Cerebellar cortex (tissue), 1 donor: ENCODE results near the gene IFNA1.
"Not testable (repeated sequence)": the region's sequence is repeated elsewhere in the genome, so short reads cannot be mapped to it uniquely, and the experiment has no call there.

Experiments used
- DNase-seq: peaks from one replicate; pipeline ENCODE4 v3.0.0-alpha.2; 2015; ENCODE audit warnings: low spot score

Gene IFNA1

GRCh38 chr9:21440139-21440538, at the start of gene IFNA1:
TSS of gene IFNA1 (plus strand) at chr9:21440439. CDS start at chr9:21440508, 69 bp downstream.
- DNase-seq: no peak

GRCh38 chr9:21392270-21392669, 48.0 kb upstream of the IFNA1 start:
- no peak for DNase-seq

GRCh38 chr9:21395778-21396717, 44.2 kb upstream of the IFNA1 start:
- DNase-seq: peak; percentile 68

DNA sequence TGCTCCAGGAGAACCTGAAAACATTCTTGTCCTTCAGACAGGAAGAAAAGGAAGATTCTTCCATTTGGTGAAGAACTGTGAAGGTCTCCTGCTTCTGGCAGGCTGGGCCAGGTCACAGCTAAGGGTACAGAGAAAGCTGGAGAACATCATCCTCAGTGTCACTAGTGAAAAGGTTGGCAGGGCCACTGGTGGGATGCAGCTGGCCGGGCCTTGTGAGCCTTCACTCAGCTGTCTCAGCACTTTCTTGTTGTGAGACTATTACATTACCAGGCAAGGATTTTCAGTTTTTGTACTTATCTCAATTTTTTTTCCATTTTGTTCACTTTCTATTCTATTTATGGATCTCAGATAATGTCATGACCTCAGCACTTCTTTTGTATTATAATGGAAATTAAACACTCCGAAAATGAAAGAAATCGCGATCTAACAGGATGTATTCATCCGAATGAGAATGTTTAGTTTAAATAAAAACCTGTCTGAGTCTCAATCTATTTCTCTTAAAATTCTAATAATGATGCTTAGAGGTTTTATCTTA, 41.2 kb upstream of the IFNA1 start:
- no peak for DNase-seq

- no peak for DNase-seq
These were observed 40.3 kb upstream of the IFNA1 start for GRCh38 chr9:21399956-21400355.

DNA sequence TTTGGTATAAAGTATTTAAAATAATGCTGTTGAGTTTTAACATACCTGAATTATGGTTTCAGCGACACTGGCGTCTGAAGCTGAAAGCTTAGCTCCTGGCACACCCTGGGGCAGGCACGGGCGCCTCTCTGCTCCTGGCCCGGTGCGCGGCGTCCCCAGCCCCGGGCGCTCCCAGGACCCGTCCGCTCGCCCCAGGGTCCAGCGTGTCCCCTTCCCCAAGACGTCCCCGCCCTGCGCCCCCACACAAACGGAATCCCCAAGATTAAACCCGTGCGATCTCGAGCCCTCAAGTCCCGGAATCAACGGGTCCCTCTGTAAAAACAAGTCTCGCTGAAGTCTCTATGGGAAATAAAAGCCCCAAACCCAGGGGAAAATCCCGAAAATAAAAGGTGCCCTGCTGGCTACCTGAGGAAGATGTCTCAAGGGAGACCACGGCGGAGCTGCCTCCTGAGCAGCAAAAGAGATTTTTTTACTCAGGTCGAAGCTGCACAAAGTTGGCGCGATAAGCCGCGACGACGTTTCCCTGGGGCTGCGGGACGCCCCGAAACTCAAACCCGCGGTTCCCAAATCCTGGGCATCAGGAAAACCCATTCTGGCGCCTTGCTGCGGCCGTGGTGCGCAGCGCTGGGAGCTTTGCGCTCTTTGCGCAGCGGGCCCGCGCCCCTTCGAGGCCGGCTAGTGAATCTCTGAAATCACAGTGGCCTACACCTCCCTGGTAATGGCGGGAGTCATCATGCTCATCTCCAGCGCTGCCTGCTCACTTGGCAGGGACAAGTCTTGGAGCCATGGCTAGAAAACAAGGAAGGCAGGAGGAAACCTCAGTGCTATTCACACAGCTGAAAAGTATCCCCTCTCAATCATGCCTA, 37.6 kb upstream of the IFNA1 start:
- DNase-seq: peak; percentile 33

DNA sequence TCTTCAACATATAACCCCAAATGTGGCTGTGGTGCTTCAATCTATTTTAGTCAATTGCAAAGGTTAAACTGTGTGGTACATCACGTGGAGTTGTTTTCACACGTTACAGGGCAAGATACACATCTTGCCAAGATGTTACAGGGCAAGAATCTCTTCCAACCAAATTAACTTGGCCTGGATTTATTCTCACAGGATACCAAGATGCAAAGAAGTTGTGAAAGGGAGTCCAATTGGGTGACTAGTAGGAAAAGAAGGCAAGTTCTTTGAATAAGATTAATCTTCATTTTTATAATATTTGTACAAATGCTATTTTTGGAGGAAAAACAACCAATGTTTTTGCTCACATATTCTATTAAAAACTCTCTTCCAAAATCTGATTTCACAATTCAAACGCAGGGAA, 36.1 kb upstream of the IFNA1 start:
- no peak for DNase-seq

DNA sequence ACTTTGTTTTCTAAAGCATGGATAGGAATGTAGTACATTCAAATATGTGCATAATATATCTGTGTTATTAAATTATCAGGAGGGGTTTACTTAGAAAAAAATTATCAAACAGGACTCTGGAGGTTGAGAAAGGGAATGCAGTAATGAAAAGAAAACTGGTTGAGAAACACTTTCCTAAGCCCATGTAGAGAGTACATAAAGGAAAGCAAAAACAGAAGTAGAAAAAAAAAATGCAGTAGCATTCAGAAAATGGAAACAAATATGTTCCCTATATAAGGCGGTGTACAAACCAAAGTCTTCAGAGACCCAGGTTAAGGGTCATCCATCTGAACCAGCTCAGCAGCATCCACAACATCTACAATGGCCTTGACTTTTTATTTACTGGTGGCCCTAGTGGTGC, 31.4 kb upstream of the IFNA1 start, which contains the start of gene IFNA8:
Gene IFNA8, plus strand, starts transcription at position 301 of the 400 bp plus-strand sequence. Its CDS starts 60 bp downstream, at position 361.
- no peak for DNase-seq

- DNase-seq: no peak
These were observed 28.1 kb upstream of the IFNA1 start for GRCh38 chr9:21412107-21412506.

- DNase-seq: no peak
These were observed 27.1 kb upstream of the IFNA1 start for GRCh38 chr9:21413151-21413550.

DNA sequence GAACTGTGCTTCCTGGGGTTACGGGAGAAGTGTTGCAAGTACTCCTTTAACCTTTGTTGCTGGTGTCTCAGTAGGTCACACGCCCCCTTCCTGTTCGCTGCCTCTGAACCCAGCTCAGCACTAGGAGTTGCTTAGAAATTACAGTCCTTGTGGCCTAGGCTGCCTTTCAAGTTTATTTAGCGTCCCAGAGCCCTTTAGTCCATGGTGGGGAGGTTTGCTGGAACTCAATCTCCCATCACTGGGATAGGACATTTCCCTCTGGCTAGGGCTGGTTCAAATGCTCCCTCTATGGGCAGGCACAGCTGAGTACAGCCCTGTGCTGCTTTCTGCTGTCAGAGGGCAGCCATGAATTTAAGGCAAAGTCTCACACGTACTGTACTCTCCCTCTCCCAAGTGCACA, 26.6 kb upstream of the IFNA1 start:
- no peak for DNase-seq

- DNase-seq: no peak
These were observed 25.9 kb upstream of the IFNA1 start for GRCh38 chr9:21414220-21414940.

DNA sequence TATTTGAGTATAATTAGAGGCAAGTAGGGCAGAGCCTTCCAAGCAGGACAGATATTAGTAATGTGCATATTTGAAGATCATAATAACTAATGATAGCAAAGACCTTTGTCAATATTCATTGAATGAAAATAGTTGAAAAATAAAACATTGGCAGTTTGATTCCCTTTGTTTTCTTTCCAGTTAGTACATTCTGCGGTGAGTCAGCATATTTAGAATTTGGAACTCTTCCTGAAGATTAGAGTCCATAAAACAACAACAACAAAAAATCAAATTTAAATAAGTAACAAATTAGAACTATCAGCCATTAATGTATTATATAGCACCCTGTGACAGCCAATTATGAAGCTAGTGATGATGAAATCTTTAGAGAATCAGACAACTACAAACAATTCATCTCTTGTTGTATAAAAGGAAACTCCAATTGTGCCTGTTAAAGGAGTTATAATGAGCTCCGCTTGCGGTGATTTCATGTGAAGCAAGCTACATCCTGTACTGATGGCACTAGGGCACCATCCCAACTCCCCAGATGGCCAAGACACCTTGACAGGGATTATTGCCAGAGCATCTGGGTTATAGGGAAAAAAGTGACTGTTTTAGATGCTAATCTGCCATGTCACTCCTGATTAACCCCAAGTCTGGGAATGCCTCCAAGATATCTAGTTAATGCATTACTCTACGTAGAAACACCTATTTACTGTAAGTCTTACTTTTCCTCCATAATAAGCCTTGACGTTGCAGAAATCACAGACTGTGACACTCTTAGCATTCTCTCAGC, 24.6 kb upstream of the IFNA1 start:
- peak; percentile 95 for DNase-seq

DNA sequence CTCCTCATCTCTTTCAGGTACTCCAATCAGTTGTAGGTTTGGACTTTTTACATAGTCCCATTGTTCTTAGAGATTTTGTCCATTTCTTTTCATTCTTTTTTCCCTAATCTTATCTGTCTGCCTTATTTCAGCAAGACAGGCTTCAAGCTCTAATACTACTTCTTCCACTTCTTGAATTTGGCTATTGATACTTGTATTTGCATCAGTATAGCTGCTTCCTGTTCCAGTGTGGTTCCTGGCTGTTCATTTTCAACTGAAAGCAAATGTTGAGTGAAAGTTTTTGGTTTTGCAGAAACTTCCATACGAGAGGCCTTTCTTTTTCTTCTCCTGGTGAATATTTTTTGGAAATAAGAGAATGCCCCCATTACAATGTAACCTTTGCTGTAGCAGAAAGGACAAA, 12.0 kb upstream of the IFNA1 start:
- DNase-seq: no peak

GRCh38 chr9:21429191-21429590, 11.0 kb upstream of the IFNA1 start:
- no peak for DNase-seq

GRCh38 chr9:21432672-21433425, 7.4 kb upstream of the IFNA1 start:
- no peak for DNase-seq

GRCh38 chr9:21434202-21435014, 5.8 kb upstream of the IFNA1 start:
- DNase-seq: peak; percentile 66

DNA sequence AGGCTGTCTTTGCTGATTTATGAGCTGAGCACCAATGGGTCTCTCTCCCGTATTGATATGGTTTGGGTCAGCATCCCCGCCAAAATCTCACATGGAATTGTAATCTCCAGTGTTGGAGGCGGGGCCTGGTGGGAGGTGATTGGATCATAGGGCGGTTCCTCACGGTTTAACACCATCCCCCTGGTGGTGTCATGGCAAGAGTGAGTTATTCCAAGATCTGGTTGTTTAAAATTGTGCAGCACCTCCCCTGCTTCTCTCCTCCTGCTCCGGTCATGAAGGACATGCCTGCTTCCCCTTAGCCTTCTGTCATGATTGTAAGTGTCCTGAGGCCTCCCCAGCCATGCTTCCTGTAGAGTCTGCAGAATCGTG, 5.2 kb upstream of the IFNA1 start:
- DNase-seq: not testable (repeated sequence)

GRCh38 chr9:21443849-21444625, 3.8 kb downstream of the IFNA1 start:
- no peak for DNase-seq
